Thyroid gland (tissue), 4 donors: Measurements from ENCODE around the gene CHD6.

Source experiments
- POLR2A ChIP-seq, 2 donors: fragments of 450-650 bp; IDR thresholded peaks; one replicate each; pipeline ENCODE4 v1.6.1; 2017; ENCODE audit warnings: antibody characterized with exemption in 2 of 2, mild to moderate bottlenecking in 2 of 2, moderate library complexity in 1 of 2
- TF ChIP-seq, protein P1 (sequence below), 6 experiments: fragments of 200-600 bp in 3 of 6; fragments of 450-650 bp in 3 of 6; sonication (generic) in 3 of 6; IDR thresholded peaks; one replicate each; pipeline ENCODE4 v1.5.1; 2016 to 2019; ENCODE audit warnings: antibody characterized with exemption in 6 of 6, mild to moderate bottlenecking in 2 of 6, inconsistent platforms in 1 of 6, moderate library complexity in 1 of 6

DNA sequence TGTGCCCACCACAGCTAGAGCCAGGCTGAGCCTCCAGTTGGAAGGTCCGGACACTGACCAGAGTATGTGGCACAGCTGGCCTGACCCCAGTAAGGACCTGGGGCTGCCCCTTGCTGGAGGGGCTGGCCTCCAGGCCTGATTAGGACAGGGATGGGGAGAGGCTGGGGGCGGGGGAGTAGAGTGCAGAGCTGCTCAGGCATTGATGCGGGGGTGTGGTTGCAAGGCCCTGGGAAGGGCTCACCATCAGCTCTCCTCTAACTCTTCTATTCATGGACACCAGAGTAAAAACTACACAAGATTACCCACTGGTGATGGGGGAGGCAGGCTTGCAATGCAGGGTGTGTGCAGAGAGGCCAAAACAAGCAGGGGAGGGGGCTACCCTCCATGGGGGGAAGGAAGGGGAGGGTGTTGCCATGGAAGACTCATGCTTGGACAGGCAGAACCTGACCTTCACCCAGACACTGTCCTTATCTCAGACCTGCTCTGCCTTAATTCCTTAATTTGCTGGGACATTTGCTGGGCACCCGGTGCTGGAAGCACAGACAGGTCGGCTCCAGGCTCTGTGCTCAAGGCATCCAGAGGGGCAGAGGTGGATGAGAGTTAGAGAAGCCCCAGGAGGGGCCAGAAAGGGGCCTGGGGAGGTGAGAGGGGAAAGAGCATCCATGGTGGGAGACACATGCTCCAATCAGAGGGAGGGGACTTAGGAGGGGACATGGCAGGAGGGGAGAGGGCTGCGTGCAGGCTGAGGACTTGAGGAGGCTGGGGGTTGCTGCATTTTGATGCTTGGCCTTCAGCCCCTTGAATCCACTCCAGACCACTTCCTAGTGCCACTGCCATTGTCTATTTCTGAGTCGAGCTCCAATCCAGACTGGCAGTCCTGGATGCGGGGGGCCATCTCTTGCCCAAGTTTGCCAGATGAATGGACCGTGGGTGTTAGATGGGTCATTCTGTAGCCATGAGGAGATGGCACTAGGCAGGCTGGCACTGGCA is 244.0 kb downstream of the CHD6 start:
- TF ChIP-seq POLR2A (IDR thresholded peaks at IDR 0.05): no peak
- TF ChIP-seq, protein P1, sequence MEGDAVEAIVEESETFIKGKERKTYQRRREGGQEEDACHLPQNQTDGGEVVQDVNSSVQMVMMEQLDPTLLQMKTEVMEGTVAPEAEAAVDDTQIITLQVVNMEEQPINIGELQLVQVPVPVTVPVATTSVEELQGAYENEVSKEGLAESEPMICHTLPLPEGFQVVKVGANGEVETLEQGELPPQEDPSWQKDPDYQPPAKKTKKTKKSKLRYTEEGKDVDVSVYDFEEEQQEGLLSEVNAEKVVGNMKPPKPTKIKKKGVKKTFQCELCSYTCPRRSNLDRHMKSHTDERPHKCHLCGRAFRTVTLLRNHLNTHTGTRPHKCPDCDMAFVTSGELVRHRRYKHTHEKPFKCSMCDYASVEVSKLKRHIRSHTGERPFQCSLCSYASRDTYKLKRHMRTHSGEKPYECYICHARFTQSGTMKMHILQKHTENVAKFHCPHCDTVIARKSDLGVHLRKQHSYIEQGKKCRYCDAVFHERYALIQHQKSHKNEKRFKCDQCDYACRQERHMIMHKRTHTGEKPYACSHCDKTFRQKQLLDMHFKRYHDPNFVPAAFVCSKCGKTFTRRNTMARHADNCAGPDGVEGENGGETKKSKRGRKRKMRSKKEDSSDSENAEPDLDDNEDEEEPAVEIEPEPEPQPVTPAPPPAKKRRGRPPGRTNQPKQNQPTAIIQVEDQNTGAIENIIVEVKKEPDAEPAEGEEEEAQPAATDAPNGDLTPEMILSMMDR (IDR thresholded peaks at IDR 0.05): no peak
